Endodermal cell (in vitro differentiated cells): ENCODE data around the gene SLC22A1. TPM values are rescaled to one million over a fixed set of nuclear protein-coding genes. Genes with fewer than 3 reads are reported as not detected.

Experiments used
- DNase-seq: peaks from one replicate; pipeline ENCODE4 v3.0.0-alpha.2; 2017
- H3K27ac ChIP-seq: 2 replicates; pipeline ENCODE4 v1.5.1; 2013; ENCODE audit warnings: mild to moderate bottlenecking, low read depth, low read length, moderate library complexity
- H3K27me3 ChIP-seq: 2 replicates; pipeline ENCODE4 v1.6.1; 2013; ENCODE audit warnings: mild to moderate bottlenecking, low read length, moderate library complexity; ENCODE audit not compliant: insufficient read depth, control insufficient read depth, poor library complexity, severe bottlenecking
- H3K36me3 ChIP-seq: 2 replicates; pipeline ENCODE4 v1.7.0; 2013; ENCODE audit warnings: mild to moderate bottlenecking, low read length, moderate library complexity; ENCODE audit not compliant: control insufficient read depth, insufficient read depth
- H3K4me1 ChIP-seq: one replicate; pipeline ENCODE4 v1.7.0; 2013; ENCODE audit warnings: low read length; ENCODE audit not compliant: control insufficient read depth, insufficient read depth
- H3K4me3 ChIP-seq: 2 replicates; pipeline ENCODE4 v1.5.1; 2013; ENCODE audit warnings: mild to moderate bottlenecking, low read length, moderate library complexity
- H3K9ac ChIP-seq: 2 replicates; pipeline ENCODE4 v1.6.1; 2013; ENCODE audit warnings: mild to moderate bottlenecking, low read length, moderate library complexity; ENCODE audit not compliant: poor library complexity, severe bottlenecking; ENCODE audit errors: extremely low read depth
- H3K9me3 ChIP-seq: 2 replicates; pipeline ENCODE4 v1.6.1; 2013; ENCODE audit warnings: mild to moderate bottlenecking, low read length, moderate library complexity; ENCODE audit not compliant: control insufficient read depth
- H3K27ac Mint-ChIP-seq: 2 replicates; pipeline ENCODE4 v1.8.0; 2020; ENCODE audit warnings: mixed read lengths
- H3K27me3 Mint-ChIP-seq: 2 replicates; pipeline ENCODE4 v1.8.0; 2021; ENCODE audit warnings: mild to moderate bottlenecking, mixed read lengths; ENCODE audit not compliant: insufficient read depth
- H3K36me3 Mint-ChIP-seq: 2 replicates; pipeline ENCODE4 v1.8.0; 2020; ENCODE audit warnings: low read depth, mixed read lengths
- H3K4me1 Mint-ChIP-seq: 2 replicates; pipeline ENCODE4 v1.8.0; 2020; ENCODE audit warnings: mixed read lengths
- H3K4me3 Mint-ChIP-seq: 2 replicates; pipeline ENCODE4 v1.8.0; 2020; ENCODE audit warnings: mild to moderate bottlenecking, moderate library complexity, mixed read lengths
- H3K9me3 Mint-ChIP-seq: 2 replicates; pipeline ENCODE4 v1.8.0; 2020; ENCODE audit warnings: mild to moderate bottlenecking, mixed read lengths
- WGBS, 2 experiments: methylation state at CpG; one replicate each; pipeline versions ENCODE4 v1.1.5 to v1.1.7; 2013; ENCODE audit warnings: missing lambda C conversion rate in 2 of 2, mixed read lengths in 1 of 2; ENCODE audit not compliant: insufficient coverage in 1 of 2, insufficient read length in 1 of 2; 5-methylcytosine and 5-hydroxymethylcytosine counted together
- total RNA-seq, 2 donors: library from RNA; stranded (reverse); fragmentation: NEBNext Ultra II Directional in 1 of 2; extraction: Animal tissue kit (Norgen Biotek cat#: 25700) in 1 of 2; gene quantifications; 2 replicates in 1 of 2; 3 replicates in 1 of 2; pipeline ENCODE4 v1.2.1, GENCODE V29; 2021
- TF ChIP-seq, protein P1 (sequence below): fragments of 200-600 bp; sonication (generic); conservative IDR thresholded peaks from 2 replicates; pipeline ENCODE4 v1.5.0; 2021; ENCODE audit warnings: antibody characterized with exemption, mild to moderate bottlenecking

The SLC22A1 gene
- total RNA-seq, 2 donors from 2014 or later, result 1.0 TPM; not detected in 1

DNA sequence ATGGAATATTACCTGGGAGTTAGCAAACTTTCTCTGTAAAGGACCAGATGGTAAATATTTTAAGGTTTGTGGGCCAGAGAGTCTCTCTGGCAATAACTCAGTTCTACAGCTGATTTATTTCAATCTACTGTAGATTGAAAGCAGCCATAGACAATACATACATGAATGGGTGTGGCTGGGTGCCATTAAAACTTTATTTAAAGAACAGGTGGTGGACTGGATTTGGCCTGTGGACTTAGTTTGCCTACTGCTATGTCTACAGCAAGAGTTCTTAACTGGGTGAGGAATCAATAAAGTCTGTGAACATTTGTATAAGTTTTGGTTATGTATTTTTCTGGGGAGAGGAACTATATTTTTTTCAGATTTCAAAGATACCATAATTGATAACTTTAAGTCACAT lies 81.9 kb downstream of the SLC22A1 start:
- Mint-ChIP-seq H3K27ac (no peak overlapping the region), H3K4me3 (no peak overlapping the region), H3K36me3 (no peaks in the 10 kb centered on the region), H3K27me3 (peaks cover 1% of the 10 kb centered on the region), H3K4me1 (peaks cover 8% of the 10 kb centered on the region), H3K9me3 (peaks cover 23% of the 10 kb centered on the region)
- Histone ChIP-seq H3K4me1 (no peaks in the 10 kb centered on the region), H3K4me3 (no peak overlapping the region), H3K27ac (no peak overlapping the region), H3K9me3 (peaks cover 14% of the 10 kb centered on the region), H3K36me3 (no peaks in the 10 kb centered on the region), H3K9ac (no peak overlapping the region), H3K27me3 (no peaks in the 10 kb centered on the region)
- TF ChIP-seq, protein P1, sequence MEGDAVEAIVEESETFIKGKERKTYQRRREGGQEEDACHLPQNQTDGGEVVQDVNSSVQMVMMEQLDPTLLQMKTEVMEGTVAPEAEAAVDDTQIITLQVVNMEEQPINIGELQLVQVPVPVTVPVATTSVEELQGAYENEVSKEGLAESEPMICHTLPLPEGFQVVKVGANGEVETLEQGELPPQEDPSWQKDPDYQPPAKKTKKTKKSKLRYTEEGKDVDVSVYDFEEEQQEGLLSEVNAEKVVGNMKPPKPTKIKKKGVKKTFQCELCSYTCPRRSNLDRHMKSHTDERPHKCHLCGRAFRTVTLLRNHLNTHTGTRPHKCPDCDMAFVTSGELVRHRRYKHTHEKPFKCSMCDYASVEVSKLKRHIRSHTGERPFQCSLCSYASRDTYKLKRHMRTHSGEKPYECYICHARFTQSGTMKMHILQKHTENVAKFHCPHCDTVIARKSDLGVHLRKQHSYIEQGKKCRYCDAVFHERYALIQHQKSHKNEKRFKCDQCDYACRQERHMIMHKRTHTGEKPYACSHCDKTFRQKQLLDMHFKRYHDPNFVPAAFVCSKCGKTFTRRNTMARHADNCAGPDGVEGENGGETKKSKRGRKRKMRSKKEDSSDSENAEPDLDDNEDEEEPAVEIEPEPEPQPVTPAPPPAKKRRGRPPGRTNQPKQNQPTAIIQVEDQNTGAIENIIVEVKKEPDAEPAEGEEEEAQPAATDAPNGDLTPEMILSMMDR, result no peak
- no peak for DNase-seq

DNA sequence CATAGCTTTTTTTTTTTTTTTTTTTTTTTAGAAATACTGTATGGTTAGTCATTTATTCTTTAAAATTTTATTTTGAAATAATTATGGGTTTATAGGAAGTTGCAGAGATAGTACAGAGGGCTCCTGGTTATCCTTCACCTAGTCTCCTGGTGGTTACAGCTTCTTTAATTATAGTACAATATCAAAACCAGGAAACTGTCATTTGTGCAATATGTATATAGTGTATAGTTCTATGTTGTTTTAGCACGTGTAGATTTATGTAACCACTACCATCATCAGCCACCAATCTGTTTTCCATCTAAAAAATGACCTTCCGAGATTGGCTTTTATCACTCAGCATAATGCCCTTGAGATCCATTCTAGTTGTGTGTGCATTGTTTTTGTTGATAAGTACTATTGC lies 82.3 kb downstream of the SLC22A1 start:
- H3K27me3 Mint-ChIP-seq, result peaks cover 1% of the 10 kb centered on the region
- H3K36me3 ChIP-seq, result no peaks in the 10 kb centered on the region
- no peak overlapping the region for H3K9ac ChIP-seq
- H3K27ac Mint-ChIP-seq, result no peak overlapping the region
- H3K4me3 Mint-ChIP-seq, result no peak overlapping the region
- peaks cover 24% of the 10 kb centered on the region for H3K9me3 Mint-ChIP-seq
- no peaks in the 10 kb centered on the region for H3K36me3 Mint-ChIP-seq
- H3K4me3 ChIP-seq, result no peak overlapping the region
- WGBS, 2 experiments, result 100% methylated on average over 1 of the region's 2 CpGs; no CpG with 5 or more reads in 1 of the 2 experiments
- no peaks in the 10 kb centered on the region for H3K27me3 ChIP-seq
- no peak overlapping the region for H3K27ac ChIP-seq
- TF ChIP-seq, protein P1, result no peak
- H3K4me1 Mint-ChIP-seq, result peaks cover 4% of the 10 kb centered on the region
- H3K4me1 ChIP-seq, result no peaks in the 10 kb centered on the region
- peaks cover 14% of the 10 kb centered on the region for H3K9me3 ChIP-seq
- no peak for DNase-seq

DNA sequence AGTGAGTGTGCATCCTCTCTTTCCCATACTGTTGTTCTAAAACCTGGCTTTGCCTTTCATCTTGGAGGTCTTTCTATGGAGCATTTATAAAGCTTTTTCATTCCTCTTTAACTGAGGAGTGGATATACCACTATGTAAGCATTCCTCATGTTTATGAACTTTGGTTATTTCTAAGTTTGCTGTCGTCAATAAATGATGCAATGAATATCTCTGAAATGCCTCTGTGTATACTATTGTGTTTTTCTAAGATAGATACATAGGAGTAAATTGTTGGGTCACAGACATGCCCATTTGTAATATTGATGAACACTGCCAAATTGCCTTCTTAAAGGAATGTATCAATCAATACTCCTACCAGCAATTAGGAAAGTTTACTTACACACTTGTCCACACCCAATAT lies 83.1 kb downstream of the SLC22A1 start:
- no peaks in the 10 kb centered on the region for H3K36me3 Mint-ChIP-seq
- no peak overlapping the region for H3K27ac ChIP-seq
- no peak overlapping the region for H3K27ac Mint-ChIP-seq
- no peak for DNase-seq
- H3K9me3 ChIP-seq, result peaks cover 14% of the 10 kb centered on the region
- H3K9me3 Mint-ChIP-seq, result peaks cover 27% of the 10 kb centered on the region
- peaks cover 4% of the 10 kb centered on the region for H3K4me1 Mint-ChIP-seq
- no peaks in the 10 kb centered on the region for H3K36me3 ChIP-seq
- H3K4me3 Mint-ChIP-seq, result no peak overlapping the region
- 89 to 100% methylated on average over 1 of the region's 1 CpG for WGBS, 2 experiments
- H3K9ac ChIP-seq, result no peak overlapping the region
- H3K27me3 ChIP-seq, result no peaks in the 10 kb centered on the region
- no peaks in the 10 kb centered on the region for H3K4me1 ChIP-seq
- H3K27me3 Mint-ChIP-seq, result peaks cover 1% of the 10 kb centered on the region
- no peak overlapping the region for H3K4me3 ChIP-seq
- TF ChIP-seq, protein P1, result no peak
